K562 (cell line): ENCODE measurements around the gene FZD4. TPM values are rescaled to one million over a fixed set of nuclear protein-coding genes. Genes with fewer than 3 reads are reported as not detected.

Source experiments
- CTCFL ChIP-seq: IDR thresholded peaks from 2 replicates; pipeline ENCODE4 v1.6.1; 2011; ENCODE audit warnings: borderline replicate concordance, low read depth, mild to moderate bottlenecking, moderate library complexity, low read length; ENCODE audit not compliant: insufficient read depth, poor library complexity, severe bottlenecking
- ESRRA ChIP-seq: fragments of 450-650 bp; IDR thresholded peaks from 2 replicates; pipeline ENCODE4 v1.6.1; 2014; ENCODE audit warnings: low read depth, mild to moderate bottlenecking, moderate library complexity, borderline replicate concordance
- GMEB1 ChIP-seq: fragments of 250-450 bp; sonication (Bioruptor Pico); IDR thresholded peaks from 2 replicates; pipeline ENCODE4 v1.4.0; 2020; ENCODE audit warnings: mild to moderate bottlenecking
- GTF2E2 ChIP-seq: fragments of 200-800 bp; sonication (Bioruptor generic); IDR thresholded peaks from 2 replicates; pipeline ENCODE4 v1.6.1; 2016; ENCODE audit warnings: missing genetic modification characterization, missing compliant biosample characterization
- HBP1 ChIP-seq: fragments of 450-650 bp; formaldehyde crosslinking; IDR thresholded peaks from 2 replicates; pipeline ENCODE4 v1.4.0; 2022; ENCODE audit warnings: missing genetic modification characterization
- HSF4 ChIP-seq: fragments of 250-450 bp; sonication (Bioruptor Pico); IDR thresholded peaks from 2 replicates; pipeline ENCODE4 v2.1.2; 2022; ENCODE audit warnings: mild to moderate bottlenecking, moderate library complexity, borderline replicate concordance
- JUND ChIP-seq, 2 experiments: IDR thresholded peaks; 2 replicates in 1 of 2; 3 replicates in 1 of 2; pipeline ENCODE4 v1.6.1; 2011; ENCODE audit warnings: borderline replicate concordance in 2 of 2, low read depth in 2 of 2, low read length in 2 of 2, improper control_type of control experiment in 1 of 2, missing biosample characterization in 1 of 2, missing genetic modification characterization in 1 of 2, missing genetic modification reagents in 1 of 2
- L3MBTL2 ChIP-seq: fragments of 450-650 bp; IDR thresholded peaks from 2 replicates; pipeline ENCODE4 v1.6.1; 2016; ENCODE audit warnings: mild to moderate bottlenecking, moderate library complexity
- NUFIP1 ChIP-seq: fragments of 450-650 bp; IDR thresholded peaks from 2 replicates; pipeline ENCODE4 v1.6.1; 2018; ENCODE audit not compliant: partially characterized antibody
- PBX2 ChIP-seq, 2 experiments: IDR thresholded peaks in 1 of 2; conservative IDR thresholded peaks in 1 of 2; 2 replicates each; pipeline ENCODE4 v1.6.1; 2016; ENCODE audit warnings: low read depth in 2 of 2, mild to moderate bottlenecking in 1 of 2, missing compliant biosample characterization in 1 of 2, missing genetic modification characterization in 1 of 2, moderate library complexity in 1 of 2
- RNF219 ChIP-seq: fragments of 250-450 bp; sonication (Bioruptor Pico); IDR thresholded peaks from 2 replicates; pipeline ENCODE4 v1.5.0; 2022; ENCODE audit warnings: mild to moderate bottlenecking
- SMAD4 ChIP-seq: fragments of 250-450 bp; sonication (Bioruptor Pico); conservative IDR thresholded peaks from 2 replicates; pipeline ENCODE4 v1.8.0; 2021; ENCODE audit warnings: inconsistent platforms, mild to moderate bottlenecking, moderate library complexity
- XRCC5 ChIP-seq: fragments of 200-400 bp; formaldehyde crosslinking; IDR thresholded peaks from 2 replicates; pipeline ENCODE4 v1.6.1; 2017; ENCODE audit warnings: low read depth, mild to moderate bottlenecking, low read length
- ZNF143 ChIP-seq: sonication (generic); formaldehyde crosslinking; IDR thresholded peaks from 2 replicates; pipeline ENCODE4 v1.9.0; 2022; ENCODE audit warnings: mild to moderate bottlenecking, missing genetic modification reagents
- ZNF584 ChIP-seq: fragments of 200-800 bp; sonication (Bioruptor generic); IDR thresholded peaks from 2 replicates; pipeline ENCODE4 v1.6.1; 2016; ENCODE audit warnings: low read depth, mild to moderate bottlenecking, missing genetic modification characterization, missing compliant biosample characterization
- polyA plus RNA-seq, 8 experiments: library from polyadenylated mRNA; depleted of rRNA in 4 of 8; stranded (reverse) in 5 of 8; unstranded in 3 of 8; fragments of >200 nt; fragmentation: Nextera tagmentation in 2 of 8; fragmentation: Illumina TruSeq in 1 of 8; extraction: Ambion mirVana in 2 of 8; extraction: Trizol in 1 of 8; gene quantifications; 2 replicates each; pipeline versions ENCODE4 v1.2.1 to v1.2.3, GENCODE V29; 2011 to 2014; ENCODE audit warnings: inconsistent platforms in 1 of 8, missing spikeins in 1 of 8
- total RNA-seq, 7 experiments: library from RNA; depleted of rRNA in 6 of 7; stranded (reverse); fragments of >200 nt in 6 of 7; fragmentation: Illumina TruSeq in 2 of 7; extraction: Trizol in 2 of 7; gene quantifications; 2 replicates each; pipeline versions ENCODE4 v1.2.1 to v1.2.3, GENCODE V29; 2011 to 2021; ENCODE audit warnings: low replicate concordance in 1 of 7

FZD4 gene
- total and polyA plus RNA-seq, 9 of the 15 experiments (the other 6 are each of a cell fraction or from before 2014, with no cell fraction given) = 1.2 to 7.9 (median 5.8) TPM

- TF ChIP-seq RNF219 (no peak), JUND (IDR thresholded peaks at IDR 0.05; ENCODE audit: borderline replicate concordance, low read depth, low read length) (no peak), JUND (tag; IDR thresholded peaks at IDR 0.05; ENCODE audit: borderline replicate concordance, low read depth, low read length) (no peak), XRCC5 (no peak), ESRRA (0 out of 2 replicates have a peak, but pooled peaks have one; percentile 14), L3MBTL2 (no peak), GTF2E2 (tag) (no peak), CTCFL (peak; percentile 39), GMEB1 (CRISPR knock-in tag) (no peak), PBX2 (CRISPR knock-in tag; IDR thresholded peaks at IDR 0.05; ENCODE audit: low read depth) (no peak), PBX2 (tag; conservative IDR thresholded peaks at IDR 0.05; ENCODE audit: low read depth) (no peak), HSF4 (CRISPR knock-in tag) (no peak), HBP1 (0 out of 2 replicates have a peak, but pooled peaks have one; percentile 36), SMAD4 (no peak; the same call in 1 of the 2 replicates), ZNF584 (CRISPR knock-in tag) (no peak), ZNF143 (no peak), NUFIP1 (no peak)
Measured at GRCh38 chr11:86919557-86920210, 35.5 kb downstream of the FZD4 start (continued).
